Naive thymus-derived CD8-positive, alpha-beta T cell (primary cell): ENCODE data around the gene MRPS31. TPM values are rescaled to one million over a fixed set of nuclear protein-coding genes. Genes with fewer than 3 reads are reported as not detected.
"Not testable (repeated sequence)": the region's sequence is repeated elsewhere in the genome, so short reads cannot be mapped to it uniquely, and the experiment has no call there.

ENCODE experiments used
- ATAC-seq, 2 donors: fragments of 150-1000 bp; cut with Tn5 transposase in 1 of 2; sonication (Bioruptor Pico), chemical (Tn5 transposase) in 1 of 2; 1 replicate in 1 of 2; 2 replicates in 1 of 2; pipeline ENCODE4 v1.10.0; 2021; ENCODE audit warnings: mild to moderate bottlenecking in 2 of 2, moderate library complexity in 2 of 2
- POLR2A ChIA-PET: fragments of 350-600 bp; sonication (Branson Sonifier 250); formaldehyde crosslinking; loops from one replicate; lab custom pipeline; 2021; ENCODE audit warnings: antibody characterized with exemption; lab: Charles Lee
- DNase-seq, 10 donors: peaks; one replicate each; pipeline versions ENCODE4 v3.0.0 to v3.0.0-alpha.2; 2020 to 2022
- H3K27ac Mint-ChIP-seq, 10 donors: one replicate each; pipeline ENCODE4 v1.8.0; 2020 to 2022; ENCODE audit warnings: mild to moderate bottlenecking in 10 of 10, mixed read lengths in 10 of 10, moderate library complexity in 4 of 10, inconsistent platforms in 1 of 10
- H3K27me3 Mint-ChIP-seq, 5 donors: one replicate each; pipeline ENCODE4 v1.8.0; 2021 to 2022; ENCODE audit warnings: mixed read lengths in 5 of 5
- H3K36me3 Mint-ChIP-seq, 3 donors: one replicate each; pipeline ENCODE4 v1.8.0; 2020 to 2022; ENCODE audit warnings: mixed read lengths in 3 of 3, mild to moderate bottlenecking in 2 of 3, inconsistent platforms in 1 of 3
- H3K4me1 Mint-ChIP-seq, 4 donors: one replicate each; pipeline ENCODE4 v1.8.0; 2021 to 2022; ENCODE audit warnings: mixed read lengths in 4 of 4
- H3K4me3 Mint-ChIP-seq, 10 donors: one replicate each; pipeline ENCODE4 v1.8.0; 2020 to 2022; ENCODE audit warnings: mild to moderate bottlenecking in 10 of 10, mixed read lengths in 10 of 10, moderate library complexity in 6 of 10, inconsistent platforms in 1 of 10
- H3K9me3 Mint-ChIP-seq, 9 donors: one replicate each; pipeline ENCODE4 v1.8.0; 2020 to 2022; ENCODE audit warnings: mixed read lengths in 9 of 9, mild to moderate bottlenecking in 3 of 9, inconsistent platforms in 1 of 9, moderate library complexity in 1 of 9
- polyA plus RNA-seq, 3 donors: library from polyadenylated mRNA; unstranded; fragments of 300-500 nt; fragmentation: Illumina TruSeq; gene quantifications; one replicate each; pipeline ENCODE4 v1.2.3, GENCODE V29; 2021
- total RNA-seq, 8 experiments: library from RNA in 2 of 8; stranded (reverse) in 2 of 8; gene quantifications; one replicate each; pipeline ENCODE4 v1.2.3 and lab custom pipeline; 2021 to 2026

MRPS31 gene
- total and polyA plus RNA-seq, 5 experiments from 2014 or later = 40.0 to 60.2 (median 48.8) TPM

GRCh38 chr13:40787062-40787461 is 16.1 kb upstream of the MRPS31 start:
- Mint-ChIP-seq H3K9me3 (no peaks in the 10 kb centered on the region), H3K36me3 (no peaks in the 10 kb centered on the region), H3K27me3 (no peaks in the 10 kb centered on the region), H3K27ac (peak overlapping the region in 6 of 10 donors; percentile 20 to 87 (median 82)), H3K4me1 (peaks cover 3 to 42% (median 26%) of the 10 kb centered on the region in 4 donors), H3K4me3 (peak overlapping the region in 6 of 10 donors; percentile 14 to 73 (median 50))
- ATAC-seq = no peak
- DNase-seq = no peak
- POLR2A ChIA-PET = interaction anchor here (4.1 kb wide), 1 partner anchor 10 kb away, joined by 25 read pairs; no protein-coding TSS in a partner anchor

- Mint-ChIP-seq H3K9me3 (no peaks in the 10 kb centered on the region), H3K27ac (peak overlapping the region in 5 of 10 donors; percentile 40 to 86 (median 56)), H3K4me3 (peak overlapping the region in 2 of 10 donors; percentile 28 to 69), H3K36me3 (no peaks in the 10 kb centered on the region), H3K27me3 (no peaks in the 10 kb centered on the region), H3K4me1 (peaks cover 2 to 40% (median 24%) of the 10 kb centered on the region in 4 donors)
- DNase-seq (no peak), ATAC-seq (no peak)
- POLR2A ChIA-PET = interaction anchor here (1.1 to 4.1 kb wide), 2 partner anchors 9 to 10 kb away, joined by 3 to 25 read pairs; no protein-coding TSS in a partner anchor
These were observed 15.6 kb upstream of the MRPS31 start for GRCh38 chr13:40786568-40786996.

- POLR2A ChIA-PET = no interaction called here
- no peaks in the 10 kb centered on the region for H3K36me3 Mint-ChIP-seq
- no peak for DNase-seq
- no peak for ATAC-seq
- peaks cover 2 to 28% (median 17%) of the 10 kb centered on the region in 4 donors for H3K4me1 Mint-ChIP-seq
- no peaks in the 10 kb centered on the region for H3K9me3 Mint-ChIP-seq
- no peaks in the 10 kb centered on the region for H3K27me3 Mint-ChIP-seq
- no peak overlapping the region for H3K27ac Mint-ChIP-seq
- H3K4me3 Mint-ChIP-seq = no peak overlapping the region
These were observed 13.6 kb upstream of the MRPS31 start for GRCh38 chr13:40784540-40784939.

GRCh38 chr13:40782971-40783370 is 12.0 kb upstream of the MRPS31 start:
- H3K36me3 Mint-ChIP-seq, DNase-seq, H3K9me3 Mint-ChIP-seq, H3K27ac Mint-ChIP-seq, ATAC-seq, H3K4me3 Mint-ChIP-seq, H3K27me3 Mint-ChIP-seq: not testable (repeated sequence)
- H3K4me1 Mint-ChIP-seq = peaks cover 5 to 30% (median 21%) of the 10 kb centered on the region in 4 donors
- POLR2A ChIA-PET = interaction anchor here (0.7 kb wide), 1 partner anchor 1089 kb away, joined by 3 read pairs; no protein-coding TSS in a partner anchor

GRCh38 chr13:40781717-40782116 is 10.7 kb upstream of the MRPS31 start:
- no peaks in the 10 kb centered on the region for H3K9me3 Mint-ChIP-seq
- POLR2A ChIA-PET = no interaction called here
- H3K36me3 Mint-ChIP-seq = no peaks in the 10 kb centered on the region
- peaks cover 13 to 33% (median 28%) of the 10 kb centered on the region in 4 donors for H3K4me1 Mint-ChIP-seq
- ATAC-seq (no peak), DNase-seq (no peak)
- no peaks in the 10 kb centered on the region for H3K27me3 Mint-ChIP-seq
- H3K4me3 Mint-ChIP-seq = no peak overlapping the region
- H3K27ac Mint-ChIP-seq = peak overlapping the region in 6 of 10 donors; percentile 26 to 75 (median 62)

GRCh38 chr13:40780822-40781401 is 9.9 kb upstream of the MRPS31 start:
- Mint-ChIP-seq H3K27ac (peak overlapping the region in 1 of 10 donors; percentile 51), H3K36me3 (no peaks in the 10 kb centered on the region), H3K4me3 (no peak overlapping the region), H3K4me1 (peaks cover 17 to 35% (median 30%) of the 10 kb centered on the region in 4 donors), H3K9me3 (no peaks in the 10 kb centered on the region), H3K27me3 (no peaks in the 10 kb centered on the region)
- DNase-seq = no peak
- POLR2A ChIA-PET = interaction anchor here (0.9 kb wide), 1 partner anchor 10 kb away, joined by 3 read pairs; the partner anchor contains the start of gene MRPS31
- no peak for ATAC-seq

GRCh38 chr13:40779796-40780285 is 8.9 kb upstream of the MRPS31 start:
- Mint-ChIP-seq H3K9me3 (no peaks in the 10 kb centered on the region), H3K4me1 (peaks cover 18 to 39% (median 35%) of the 10 kb centered on the region in 4 donors), H3K27me3 (no peaks in the 10 kb centered on the region), H3K4me3 (no peak overlapping the region), H3K27ac (peak overlapping the region in 4 of 10 donors; percentile 25 to 70 (median 34)), H3K36me3 (no peaks in the 10 kb centered on the region)
- POLR2A ChIA-PET = interaction anchor here (0.7 to 1.5 kb wide), 3 partner anchors 9 to 20 kb away, joined by 3 to 5 read pairs (median 4); partner anchors contain the start of genes MRPS31 and SLC25A15
- ATAC-seq (no peak), DNase-seq (no peak)

- Mint-ChIP-seq H3K36me3 (no peaks in the 10 kb centered on the region), H3K4me3 (peak overlapping the region in 2 of 10 donors; percentile 7 to 21), H3K9me3 (no peaks in the 10 kb centered on the region), H3K4me1 (peaks cover 18 to 39% (median 35%) of the 10 kb centered on the region in 4 donors), H3K27ac (peak overlapping the region in 9 of 10 donors; percentile 38 to 93 (median 77)), H3K27me3 (no peaks in the 10 kb centered on the region)
- ATAC-seq (no peak), DNase-seq (no peak)
- POLR2A ChIA-PET = interaction anchor here (0.7 to 1.5 kb wide), 2 partner anchors 10 to 18 kb away, joined by 5 read pairs; partner anchors contain the start of gene SLC25A15
These were observed 8.1 kb upstream of the MRPS31 start for GRCh38 chr13:40779049-40779448.

GRCh38 chr13:40777809-40778175 is 6.8 kb upstream of the MRPS31 start:
- H3K9me3 Mint-ChIP-seq = no peaks in the 10 kb centered on the region
- no peak for ATAC-seq

GRCh38 chr13:40777166-40777808 is 6.3 kb upstream of the MRPS31 start:
- peak in 5 of 10 donors; percentile 24 to 62 (median 43) for DNase-seq
- ATAC-seq = peak; percentile 57 to 71
- peaks cover 18 to 39% (median 36%) of the 10 kb centered on the region in 4 donors for H3K4me1 Mint-ChIP-seq
- no peaks in the 10 kb centered on the region for H3K27me3 Mint-ChIP-seq
- H3K4me3 Mint-ChIP-seq = peak overlapping the region; percentile 69 to 88 (median 85)
- POLR2A ChIA-PET = interaction anchor here (1.3 to 2.6 kb wide), 5 partner anchors 9 to 226 kb away, joined by 3 to 25 read pairs (median 6); partner anchors contain the start of gene SLC25A15
- H3K27ac Mint-ChIP-seq = peak overlapping the region; percentile 87 to 99 (median 97)
- no peaks in the 10 kb centered on the region for H3K36me3 Mint-ChIP-seq
- H3K9me3 Mint-ChIP-seq = no peaks in the 10 kb centered on the region

More at GRCh38 chr13:40777809-40778175, 6.8 kb upstream of the MRPS31 start:
- Mint-ChIP-seq H3K4me3 (peak overlapping the region in 9 of 10 donors; percentile 29 to 88 (median 82)), H3K4me1 (peaks cover 18 to 39% (median 35%) of the 10 kb centered on the region in 4 donors), H3K27me3 (no peaks in the 10 kb centered on the region), H3K36me3 (no peaks in the 10 kb centered on the region), H3K27ac (peak overlapping the region; percentile 87 to 99 (median 97))
- POLR2A ChIA-PET = interaction anchor here (1.4 to 2.6 kb wide), 4 partner anchors 8 to 144 kb away, joined by 3 to 25 read pairs (median 6); partner anchors contain the start of gene SLC25A15
- no peak for DNase-seq

GRCh38 chr13:40776681-40777165 is 5.7 kb upstream of the MRPS31 start:
- Mint-ChIP-seq H3K4me1 (peaks cover 17 to 38% (median 35%) of the 10 kb centered on the region in 4 donors), H3K9me3 (no peaks in the 10 kb centered on the region), H3K4me3 (peak overlapping the region; percentile 69 to 88 (median 85)), H3K27me3 (no peaks in the 10 kb centered on the region), H3K36me3 (no peaks in the 10 kb centered on the region), H3K27ac (peak overlapping the region; percentile 87 to 99 (median 97))
- POLR2A ChIA-PET = interaction anchor here (1.3 to 2.6 kb wide), 5 partner anchors 9 to 227 kb away, joined by 3 to 25 read pairs (median 6); partner anchors contain the start of gene SLC25A15
- DNase-seq = peak; percentile 38 to 84 (median 66)
- ATAC-seq = peak; percentile 88 to 95

- Mint-ChIP-seq H3K4me1 (peaks cover 15 to 36% (median 34%) of the 10 kb centered on the region in 4 donors), H3K9me3 (no peaks in the 10 kb centered on the region), H3K27me3 (no peaks in the 10 kb centered on the region), H3K27ac (peak overlapping the region; percentile 78 to 99 (median 96)), H3K4me3 (peak overlapping the region in 9 of 10 donors; percentile 69 to 88 (median 85)), H3K36me3 (no peaks in the 10 kb centered on the region)
- ATAC-seq = peak in 1 of 2 donors; percentile 7
- DNase-seq = no peak
- POLR2A ChIA-PET = interaction anchor here (0.7 to 2.6 kb wide), 6 partner anchors 12 to 658 kb away, joined by 4 to 25 read pairs (median 6); partner anchors contain the start of gene SLC25A15
These were observed 5.2 kb upstream of the MRPS31 start for GRCh38 chr13:40776232-40776631.
